Activated CD4-positive, alpha-beta T cell treated with anti-CD3 and anti-CD28 coated beads, Interleukin-2, amount 10 ng/mL, durations not matched to agents 7 days and 5 days (primary cell): ENCODE data around the gene RCCD1. TPM values are rescaled to one million over a fixed set of nuclear protein-coding genes. Genes with fewer than 3 reads are reported as not detected.
A peak's percentile ranks its signal among the peaks of the same experiment; 100 is the strongest.

Experiments used
- CTCF ChIA-PET: fragments of 350-600 bp; sonication (Branson Sonifier 250); formaldehyde crosslinking; loops from one replicate; lab custom pipeline; 2021; ENCODE audit warnings: antibody characterized with exemption; lab: Charles Lee
- POLR2A ChIA-PET: fragments of 350-600 bp; sonication (Branson Sonifier 250); formaldehyde crosslinking; loops from one replicate; lab custom pipeline; 2021; ENCODE audit warnings: antibody characterized with exemption; lab: Charles Lee
- DNase-seq: peaks from one replicate; pipeline ENCODE4 v3.0.0-alpha.2; 2020
- H3K27ac Mint-ChIP-seq: one replicate; pipeline ENCODE4 v1.8.0; 2021; ENCODE audit warnings: mild to moderate bottlenecking, moderate library complexity, mixed read lengths
- H3K27me3 Mint-ChIP-seq: one replicate; pipeline ENCODE4 v1.8.0; 2021; ENCODE audit warnings: mixed read lengths
- H3K36me3 Mint-ChIP-seq: one replicate; pipeline ENCODE4 v1.8.0; 2021; ENCODE audit warnings: low read depth, mixed read lengths
- H3K4me1 Mint-ChIP-seq: one replicate; pipeline ENCODE4 v1.8.0; 2021; ENCODE audit warnings: mixed read lengths
- H3K4me3 Mint-ChIP-seq: one replicate; pipeline ENCODE4 v1.8.0; 2021; ENCODE audit warnings: mild to moderate bottlenecking, moderate library complexity, mixed read lengths
- H3K9me3 Mint-ChIP-seq: one replicate; pipeline ENCODE4 v1.8.0; 2021; ENCODE audit warnings: mixed read lengths
- total RNA-seq, 2 experiments: library from RNA; stranded (reverse); gene quantifications; one replicate each; pipeline ENCODE4 v1.2.3, GENCODE V29; 2021

Gene RCCD1
- total RNA-seq, 2 experiments from 2014 or later = 30.8 to 35.9 TPM

DNA sequence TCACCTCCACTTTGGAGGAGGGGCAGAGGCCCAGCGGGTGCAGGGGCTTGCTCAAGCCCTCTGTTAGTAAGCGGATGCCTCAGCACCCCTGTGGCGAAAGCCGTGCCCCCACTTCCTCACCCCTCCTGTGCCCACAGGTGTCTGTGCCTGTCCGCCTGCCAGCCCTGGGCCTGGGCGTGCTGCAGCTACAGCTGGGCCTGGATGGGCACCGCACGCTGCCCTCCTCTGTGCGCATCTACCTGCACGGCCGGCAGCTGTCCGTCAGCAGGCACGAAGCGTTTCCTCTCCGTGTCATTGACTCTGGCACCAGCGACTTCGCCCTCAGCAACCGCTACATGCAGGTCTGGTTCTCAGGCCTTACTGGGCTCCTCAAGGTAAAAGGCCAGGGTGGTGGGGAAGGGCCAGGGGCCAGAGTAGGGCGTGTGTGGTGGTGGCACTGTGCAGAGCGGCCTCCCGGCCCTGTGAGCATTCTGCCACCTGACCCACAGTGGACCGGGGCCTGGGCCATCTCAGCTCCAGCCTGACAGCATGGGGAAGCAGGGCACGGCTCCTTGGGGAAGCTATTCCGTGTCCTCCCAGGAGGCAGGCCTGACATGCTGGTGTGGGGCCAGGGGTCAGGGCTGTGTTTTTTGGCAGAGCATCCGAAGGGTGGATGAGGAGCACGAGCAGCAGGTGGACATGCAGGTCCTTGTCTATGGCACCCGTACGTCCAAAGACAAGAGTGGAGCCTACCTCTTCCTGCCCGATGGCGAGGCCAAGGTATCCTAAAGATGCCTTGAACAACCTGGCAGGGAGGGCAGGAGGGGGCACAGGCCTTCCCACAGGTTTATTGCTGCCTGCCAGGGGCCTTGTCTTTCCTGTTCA lies 42.5 kb upstream of the RCCD1 start:
- no peaks in the 10 kb centered on the region for H3K4me1 Mint-ChIP-seq
- no peak overlapping the region for H3K27ac Mint-ChIP-seq
- H3K36me3 Mint-ChIP-seq = peaks cover 48% of the 10 kb centered on the region
- no peaks in the 10 kb centered on the region for H3K9me3 Mint-ChIP-seq
- H3K27me3 Mint-ChIP-seq = no peaks in the 10 kb centered on the region
- DNase-seq = no peak
- ChIA-PET CTCF (interaction anchor here (0.9 to 2.8 kb wide), 4 partner anchors 9 to 21 kb away, joined by 3 to 15 read pairs (median 4); partner anchors contain the start of genes HDDC3 and MAN2A2), POLR2A (no interaction called here)
- no peak overlapping the region for H3K4me3 Mint-ChIP-seq

DNA sequence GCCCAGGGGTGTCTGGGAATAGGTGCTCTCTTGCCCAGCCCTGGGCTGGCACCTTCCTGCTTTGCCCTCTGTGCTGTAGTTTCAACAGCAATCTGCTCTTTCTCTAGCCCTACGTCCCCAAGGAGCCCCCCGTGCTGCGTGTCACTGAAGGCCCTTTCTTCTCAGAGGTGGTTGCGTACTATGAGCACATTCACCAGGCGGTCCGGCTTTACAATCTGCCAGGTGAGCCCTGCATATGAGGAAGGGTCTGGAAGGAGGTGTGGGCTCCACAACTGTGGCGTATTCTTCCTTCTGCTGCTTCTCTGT lies 42.0 kb upstream of the RCCD1 start:
- Mint-ChIP-seq H3K27ac (no peak overlapping the region), H3K27me3 (no peaks in the 10 kb centered on the region), H3K4me1 (no peaks in the 10 kb centered on the region), H3K9me3 (no peaks in the 10 kb centered on the region), H3K36me3 (peaks cover 46% of the 10 kb centered on the region), H3K4me3 (no peak overlapping the region)
- ChIA-PET CTCF (interaction anchor here (2.8 kb wide), 1 partner anchor 9 kb away, joined by 15 read pairs; the partner anchor contains the start of gene MAN2A2), POLR2A (no interaction called here)
- DNase-seq = no peak

DNA sequence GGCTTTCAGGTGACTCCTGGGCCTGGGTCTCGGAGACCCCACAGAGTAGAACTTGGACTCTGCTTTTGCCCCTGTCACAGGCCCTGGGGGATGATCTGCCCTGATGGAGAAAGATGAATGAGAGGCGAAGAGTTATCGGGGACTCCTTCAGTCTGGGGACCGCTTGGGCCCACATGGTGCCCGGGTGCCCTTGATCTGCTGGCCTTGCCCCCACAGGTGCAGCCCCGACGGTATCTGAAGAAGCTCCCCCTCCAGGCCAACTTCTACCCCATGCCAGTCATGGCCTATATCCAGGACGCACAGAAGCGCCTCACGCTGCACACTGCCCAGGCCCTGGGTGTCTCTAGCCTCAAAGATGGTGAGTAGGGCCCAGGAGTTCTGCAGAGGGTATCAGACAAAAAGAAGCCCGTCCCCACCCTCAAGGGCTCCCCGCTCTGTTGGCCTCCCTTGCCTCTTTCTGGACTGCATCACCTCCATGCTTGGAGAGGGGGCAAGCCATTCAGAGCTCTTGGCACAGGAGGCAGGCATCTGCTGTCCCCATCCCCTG lies 41.2 kb upstream of the RCCD1 start:
- H3K4me1 Mint-ChIP-seq = no peaks in the 10 kb centered on the region
- H3K36me3 Mint-ChIP-seq = peaks cover 49% of the 10 kb centered on the region
- H3K9me3 Mint-ChIP-seq = no peaks in the 10 kb centered on the region
- DNase-seq = no peak
- no peak overlapping the region for H3K4me3 Mint-ChIP-seq
- H3K27ac Mint-ChIP-seq = no peak overlapping the region
- POLR2A ChIA-PET = no interaction called here
- CTCF ChIA-PET = interaction anchor here (1.0 to 2.8 kb wide), 4 partner anchors 10 to 43 kb away, joined by 3 to 15 read pairs (median 8); partner anchors contain the start of genes HDDC3 and MAN2A2
- H3K27me3 Mint-ChIP-seq = no peaks in the 10 kb centered on the region

DNA sequence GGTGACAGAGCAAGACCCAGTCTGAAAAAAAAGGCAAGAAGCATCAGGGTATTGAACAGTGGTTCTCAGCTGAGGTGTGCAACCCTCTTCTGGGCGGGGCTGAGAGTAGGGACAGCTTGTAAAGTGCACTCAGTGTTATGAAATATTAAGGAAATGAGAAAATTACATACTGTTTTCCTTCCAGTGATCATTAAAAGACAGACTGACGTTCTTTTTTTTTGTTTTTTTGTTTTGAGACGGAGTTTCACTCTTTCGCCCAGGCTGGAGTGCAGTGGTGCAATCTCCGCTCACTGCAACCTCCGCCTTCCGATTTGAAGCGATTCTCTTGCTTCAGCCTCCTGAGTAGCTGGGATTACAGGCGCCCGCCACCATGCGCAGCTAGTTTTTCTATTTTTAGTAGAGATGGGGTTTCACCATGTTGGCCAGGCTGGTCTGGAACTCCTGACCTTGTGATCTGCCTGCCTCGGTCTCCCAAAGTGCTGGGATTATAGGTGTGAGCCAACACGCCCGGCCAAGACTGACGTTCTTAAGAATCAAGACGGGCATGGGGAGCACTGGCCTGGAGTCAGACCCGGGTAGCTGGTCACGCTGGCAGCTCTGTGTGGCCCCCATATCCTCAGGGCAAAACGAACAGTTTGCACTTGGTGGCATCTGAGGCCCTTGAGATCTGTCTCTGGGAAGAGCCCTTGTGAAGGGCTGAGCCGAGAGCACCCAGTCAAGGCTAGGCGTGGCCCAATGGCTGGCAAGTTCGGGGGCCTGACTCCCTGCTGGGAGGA lies 40.2 kb upstream of the RCCD1 start:
- DNase-seq = no peak
- ChIA-PET CTCF (interaction anchor here (1.0 to 2.8 kb wide), 4 partner anchors 9 to 42 kb away, joined by 3 to 15 read pairs (median 8); partner anchors contain the start of genes HDDC3 and MAN2A2), POLR2A (no interaction called here)
- no peaks in the 10 kb centered on the region for H3K4me1 Mint-ChIP-seq
- no peaks in the 10 kb centered on the region for H3K27me3 Mint-ChIP-seq
- no peaks in the 10 kb centered on the region for H3K9me3 Mint-ChIP-seq
- no peak overlapping the region for H3K27ac Mint-ChIP-seq
- H3K4me3 Mint-ChIP-seq = no peak overlapping the region
- H3K36me3 Mint-ChIP-seq = peaks cover 50% of the 10 kb centered on the region

DNA sequence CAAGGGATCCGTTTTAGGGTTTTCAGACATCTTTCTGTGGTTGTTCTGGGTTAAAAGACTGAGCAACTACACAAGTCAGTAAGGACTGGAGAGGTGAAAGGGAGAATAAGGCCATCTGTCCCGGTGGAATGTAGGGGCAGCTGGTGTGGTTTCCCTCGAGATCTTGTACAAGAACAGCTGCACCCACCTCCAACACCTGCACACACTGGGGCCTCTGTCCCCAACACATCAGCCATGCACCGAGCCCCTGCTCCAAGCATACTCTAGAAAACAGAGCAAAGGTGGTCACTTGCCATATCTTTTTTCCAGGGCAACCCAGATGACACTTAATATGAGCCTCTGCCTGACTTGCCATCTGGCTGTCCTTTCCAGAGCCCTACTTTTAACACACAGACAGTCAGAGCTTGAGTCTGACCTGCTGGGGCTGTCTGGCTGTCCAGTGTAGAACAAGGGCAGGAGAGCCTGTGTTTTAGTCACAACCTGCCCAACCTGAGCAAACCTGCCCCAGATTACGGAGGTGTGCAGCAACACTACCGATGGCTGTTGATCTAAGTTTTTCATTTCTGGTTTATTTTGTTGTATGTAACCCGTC lies 39.4 kb upstream of the RCCD1 start:
- DNase-seq = no peak
- H3K4me3 Mint-ChIP-seq = no peak overlapping the region
- H3K36me3 Mint-ChIP-seq = peaks cover 58% of the 10 kb centered on the region
- no peaks in the 10 kb centered on the region for H3K9me3 Mint-ChIP-seq
- H3K27ac Mint-ChIP-seq = peak overlapping the region; percentile 69
- POLR2A ChIA-PET = no interaction called here
- H3K4me1 Mint-ChIP-seq = no peaks in the 10 kb centered on the region
- CTCF ChIA-PET = interaction anchor here (0.6 to 2.4 kb wide), 3 partner anchors 8 to 27 kb away, joined by 3 to 13 read pairs (median 3); partner anchors contain the start of gene HDDC3
- H3K27me3 Mint-ChIP-seq = no peaks in the 10 kb centered on the region

DNA sequence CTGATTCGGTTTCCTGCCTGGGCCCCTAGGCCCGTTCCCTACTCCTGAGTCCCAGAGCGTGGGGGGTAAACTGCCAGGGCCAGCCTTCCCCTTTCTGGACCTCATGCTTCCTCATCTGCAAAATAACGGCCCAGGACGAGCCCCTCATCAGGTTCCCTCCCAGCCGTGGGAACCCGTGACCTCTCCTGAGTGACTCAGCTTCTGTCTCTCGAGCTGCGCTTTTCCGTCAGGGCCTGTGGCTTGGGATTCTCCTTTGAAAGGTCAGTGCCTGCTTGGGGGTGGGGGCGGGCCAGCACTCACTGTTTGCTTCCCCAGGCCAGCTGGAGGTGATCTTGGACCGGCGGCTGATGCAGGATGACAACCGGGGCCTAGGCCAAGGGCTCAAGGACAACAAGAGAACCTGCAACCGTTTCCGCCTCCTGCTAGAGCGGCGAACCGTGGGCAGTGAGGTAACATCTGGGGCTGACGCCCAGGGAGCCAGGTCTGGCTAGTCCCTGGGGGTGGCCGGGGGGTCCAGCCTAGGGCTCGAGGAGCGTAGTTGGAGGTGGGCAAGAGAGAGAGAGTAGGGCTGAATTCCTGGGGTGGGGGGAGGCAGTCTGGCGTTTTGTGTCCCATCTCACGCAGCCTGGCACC lies 38.8 kb upstream of the RCCD1 start:
- ChIA-PET POLR2A (no interaction called here), CTCF (interaction anchor here (0.6 to 2.4 kb wide), 2 partner anchors 16 to 27 kb away, joined by 3 to 13 read pairs; partner anchors contain the start of gene HDDC3)
- H3K4me1 Mint-ChIP-seq = no peaks in the 10 kb centered on the region
- no peaks in the 10 kb centered on the region for H3K27me3 Mint-ChIP-seq
- H3K27ac Mint-ChIP-seq = no peak overlapping the region
- H3K36me3 Mint-ChIP-seq = peaks cover 58% of the 10 kb centered on the region
- DNase-seq = no peak
- H3K4me3 Mint-ChIP-seq = no peak overlapping the region
- H3K9me3 Mint-ChIP-seq = no peaks in the 10 kb centered on the region

DNA sequence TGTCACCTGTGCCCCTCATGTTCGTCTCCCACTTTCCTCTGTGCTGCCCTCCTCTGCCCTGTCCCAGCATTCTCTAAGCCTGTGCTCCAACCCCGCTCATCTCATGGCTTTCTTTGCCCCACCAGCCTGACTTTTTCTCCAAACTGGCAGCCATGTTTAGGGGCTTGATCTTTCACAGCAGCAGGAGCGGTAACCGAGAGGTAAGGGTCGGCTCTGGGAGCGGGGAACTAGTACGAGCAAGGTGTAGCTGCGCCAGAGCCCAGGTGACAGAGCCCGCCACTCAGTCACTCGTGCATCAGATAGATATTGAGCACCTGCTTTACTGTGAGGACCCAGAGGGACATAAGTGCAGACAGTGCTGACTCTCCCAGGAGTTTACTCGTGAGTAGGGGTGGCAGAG lies 38.2 kb upstream of the RCCD1 start:
- POLR2A ChIA-PET = no interaction called here
- Mint-ChIP-seq H3K4me1 (peaks cover 3% of the 10 kb centered on the region), H3K27ac (no peak overlapping the region), H3K36me3 (peaks cover 62% of the 10 kb centered on the region), H3K27me3 (no peaks in the 10 kb centered on the region), H3K9me3 (no peaks in the 10 kb centered on the region), H3K4me3 (no peak overlapping the region)
- DNase-seq = no peak
- CTCF ChIA-PET = no interaction called here

- Mint-ChIP-seq H3K27ac (no peak overlapping the region), H3K27me3 (no peaks in the 10 kb centered on the region), H3K9me3 (no peaks in the 10 kb centered on the region), H3K4me3 (no peak overlapping the region), H3K4me1 (peaks cover 7% of the 10 kb centered on the region), H3K36me3 (peaks cover 63% of the 10 kb centered on the region)
- CTCF ChIA-PET = interaction anchor here (0.9 to 2.6 kb wide), 3 partner anchors 10 to 14 kb away, joined by 3 to 25 read pairs (median 3); partner anchors contain the start of gene HDDC3
- POLR2A ChIA-PET = no interaction called here
- DNase-seq = no peak
Measured at GRCh38 chr15:90917569-90917968, 37.1 kb upstream of the RCCD1 start.

DNA sequence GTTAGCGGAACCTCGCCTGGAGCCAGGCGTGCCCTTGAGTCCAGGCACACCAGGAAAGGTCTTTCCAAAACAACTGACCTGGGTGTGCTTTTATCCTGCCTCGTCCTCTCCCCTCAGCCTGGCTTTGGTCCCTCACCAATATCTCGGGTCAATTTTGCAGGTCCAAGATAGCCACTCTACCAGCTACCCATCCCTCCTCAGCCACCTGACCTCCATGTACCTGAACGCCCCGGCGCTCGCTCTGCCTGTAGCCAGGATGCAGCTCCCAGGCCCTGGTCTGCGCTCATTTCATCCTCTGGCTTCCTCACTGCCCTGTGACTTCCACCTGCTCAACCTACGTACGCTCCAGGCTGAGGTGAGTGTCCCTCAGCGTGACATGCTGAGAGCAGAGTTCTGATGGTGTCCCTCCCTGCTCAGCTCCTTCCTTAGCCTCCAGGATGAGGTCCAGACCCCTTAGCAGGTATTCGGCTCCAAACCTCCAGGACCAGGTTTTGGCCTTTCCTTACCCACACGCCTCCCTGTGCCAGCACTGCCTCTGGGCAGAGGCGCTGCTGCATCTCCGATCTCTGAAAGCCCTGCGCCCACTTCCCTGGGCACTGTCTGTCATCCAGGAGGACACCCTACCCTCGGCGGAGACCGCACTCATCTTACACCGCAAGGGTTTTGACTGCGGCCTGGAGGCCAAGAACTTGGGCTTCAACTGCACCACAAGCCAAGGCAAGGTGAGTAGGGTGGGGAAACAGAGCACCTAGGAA lies 36.5 kb upstream of the RCCD1 start:
- H3K4me1 Mint-ChIP-seq = peaks cover 12% of the 10 kb centered on the region
- H3K9me3 Mint-ChIP-seq = no peaks in the 10 kb centered on the region
- no peak overlapping the region for H3K4me3 Mint-ChIP-seq
- no peak overlapping the region for H3K27ac Mint-ChIP-seq
- DNase-seq = no peak
- POLR2A ChIA-PET = no interaction called here
- CTCF ChIA-PET = interaction anchor here (0.9 to 2.6 kb wide), 4 partner anchors 9 to 231 kb away, joined by 3 to 25 read pairs (median 3); partner anchors contain the start of gene HDDC3
- no peaks in the 10 kb centered on the region for H3K27me3 Mint-ChIP-seq
- peaks cover 58% of the 10 kb centered on the region for H3K36me3 Mint-ChIP-seq

GRCh38 chr15:90918835-90919234 lies 35.8 kb upstream of the RCCD1 start:
- Mint-ChIP-seq H3K27ac (no peak overlapping the region), H3K4me3 (no peak overlapping the region), H3K27me3 (no peaks in the 10 kb centered on the region), H3K9me3 (no peaks in the 10 kb centered on the region), H3K4me1 (peaks cover 14% of the 10 kb centered on the region), H3K36me3 (peaks cover 52% of the 10 kb centered on the region)
- POLR2A ChIA-PET = no interaction called here
- CTCF ChIA-PET = interaction anchor here (1.0 to 2.6 kb wide), 3 partner anchors 13 to 232 kb away, joined by 3 to 25 read pairs (median 3); partner anchors contain the start of gene HDDC3
- no peak for DNase-seq

DNA sequence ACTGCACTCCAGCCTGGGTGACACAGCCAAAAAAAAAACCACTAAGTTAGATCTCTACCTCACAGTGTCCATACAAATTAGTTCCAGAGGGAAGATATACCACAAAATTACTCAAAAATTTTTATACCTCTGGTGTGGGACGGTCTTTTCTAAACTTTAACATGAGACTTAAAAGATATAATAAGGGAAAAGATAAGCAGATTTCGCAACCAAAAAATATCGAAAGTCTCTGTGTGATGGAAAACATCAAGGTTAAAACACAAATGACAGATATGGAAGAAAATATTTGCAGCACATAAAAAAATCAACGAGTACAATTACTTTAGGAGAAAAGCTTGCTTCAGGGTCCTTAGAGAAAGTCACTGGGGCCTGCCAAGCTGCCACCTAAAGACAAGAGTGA lies 32.8 kb upstream of the RCCD1 start:
- POLR2A ChIA-PET = interaction anchor here (1.5 kb wide), 1 partner anchor 19 kb away, joined by 6 read pairs; the partner anchor contains the start of gene MAN2A2
- H3K36me3 Mint-ChIP-seq = peaks cover 35% of the 10 kb centered on the region
- H3K9me3 Mint-ChIP-seq = no peaks in the 10 kb centered on the region
- DNase-seq = no peak
- H3K27me3 Mint-ChIP-seq = no peaks in the 10 kb centered on the region
- no peak overlapping the region for H3K27ac Mint-ChIP-seq
- peaks cover 27% of the 10 kb centered on the region for H3K4me1 Mint-ChIP-seq
- CTCF ChIA-PET = interaction anchor here (1.5 to 6.3 kb wide), 2 partner anchors 11 kb away, joined by 3 to 51 read pairs; partner anchors contain the start of genes HDDC3 and UNC45A
- no peak overlapping the region for H3K4me3 Mint-ChIP-seq
